Limb (tissue), 2 donors: ENCODE results near the gene RGS7.
"Not testable (repeated sequence)": the region's sequence is repeated elsewhere in the genome, so short reads cannot be mapped to it uniquely, and the experiment has no call there.

Experiments used
- DNase-seq, 2 donors: peaks; one replicate each; pipeline ENCODE4 v3.0.0-alpha.2; 2016; ENCODE audit errors: extremely low spot score in 2 of 2

RGS7 gene

GRCh38 chr1:241332037-241332409 is 25.0 kb downstream of the RGS7 start:
- no peak for DNase-seq

- DNase-seq, result no peak
These were observed 25.5 kb downstream of the RGS7 start for GRCh38 chr1:241331328-241332036.

GRCh38 chr1:241330619-241331327 is 26.2 kb downstream of the RGS7 start:
- DNase-seq, result no peak

GRCh38 chr1:241325456-241325855 is 31.5 kb downstream of the RGS7 start:
- no peak for DNase-seq

- peak; percentile 58 to 71 for DNase-seq
These were observed 33.4 kb downstream of the RGS7 start for GRCh38 chr1:241323514-241324195.

- no peak for DNase-seq
These were observed 39.3 kb downstream of the RGS7 start for GRCh38 chr1:241317676-241318075.

- DNase-seq, result no peak
These were observed 40.6 kb downstream of the RGS7 start for GRCh38 chr1:241316372-241316771.

- no peak for DNase-seq
These were observed 45.8 kb downstream of the RGS7 start for GRCh38 chr1:241311056-241311746.

GRCh38 chr1:241310451-241310850 is 46.6 kb downstream of the RGS7 start:
- DNase-seq, result no peak

GRCh38 chr1:241309651-241310050 is 47.4 kb downstream of the RGS7 start:
- no peak for DNase-seq

GRCh38 chr1:241308471-241308870 is 48.5 kb downstream of the RGS7 start:
- peak in 1 of 2 donors; percentile 27 for DNase-seq

GRCh38 chr1:241308011-241308410 is 49.0 kb downstream of the RGS7 start:
- no peak for DNase-seq

GRCh38 chr1:241306125-241306790 is 50.7 kb downstream of the RGS7 start:
- no peak for DNase-seq

GRCh38 chr1:241302024-241302423 is 55.0 kb downstream of the RGS7 start:
- not testable (repeated sequence) for DNase-seq

- DNase-seq, result no peak
These were observed 57.7 kb downstream of the RGS7 start for GRCh38 chr1:241299347-241299746.

- DNase-seq, result no peak
These were observed 64.0 kb downstream of the RGS7 start for GRCh38 chr1:241292973-241293372.

GRCh38 chr1:241291548-241291947 is 65.5 kb downstream of the RGS7 start:
- DNase-seq, result not testable (repeated sequence)

- DNase-seq, result no peak
These were observed 70.5 kb downstream of the RGS7 start for GRCh38 chr1:241286486-241286885.

- no peak for DNase-seq
These were observed 80.6 kb downstream of the RGS7 start for GRCh38 chr1:241276391-241276790.

GRCh38 chr1:241275981-241276380 is 81.0 kb downstream of the RGS7 start:
- DNase-seq, result no peak

GRCh38 chr1:241275226-241275625 is 81.8 kb downstream of the RGS7 start:
- DNase-seq, result no peak
